Lower lobe of right lung (tissue), 2 donors: ENCODE measurements around the gene ACHE. TPM values are rescaled to one million over a fixed set of nuclear protein-coding genes. Genes with fewer than 3 reads are reported as not detected.
"Not testable (repeated sequence)": the region's sequence is repeated elsewhere in the genome, so short reads cannot be mapped to it uniquely, and the experiment has no call there.

Experiments used
- ATAC-seq, 2 donors: fragments of 200-7000 bp; cut with Tn5 transposase; one replicate each; pipeline ENCODE4 v1.9.1; 2020 to 2022; ENCODE audit warnings: mild to moderate bottlenecking in 2 of 2, moderate library complexity in 2 of 2
- DNase-seq: peaks from one replicate; pipeline ENCODE4 v3.0.0-alpha.2; 2020
- H3K27ac ChIP-seq: fragments of 200-600 bp; one replicate; pipeline ENCODE4 v1.8.0; 2022
- H3K27me3 ChIP-seq: fragments of 200-600 bp; one replicate; pipeline ENCODE4 v1.8.0; 2022; ENCODE audit warnings: low read depth
- H3K36me3 ChIP-seq: fragments of 200-600 bp; one replicate; pipeline ENCODE4 v1.8.0; 2022; ENCODE audit warnings: mild to moderate bottlenecking
- H3K4me1 ChIP-seq: fragments of 200-600 bp; one replicate; pipeline ENCODE4 v1.8.0; 2022
- H3K4me3 ChIP-seq: fragments of 200-600 bp; one replicate; pipeline ENCODE4 v1.8.0; 2022; ENCODE audit warnings: mild to moderate bottlenecking
- H3K9me3 ChIP-seq: fragments of 200-600 bp; one replicate; pipeline ENCODE4 v1.8.0; 2022
- intact Hi-C: fragments of 100-400 bp; cut with DNase I; formaldehyde crosslinking; loops from one replicate; pipeline ENCODE4 v1.11.0; 2022
- total RNA-seq: library from RNA; stranded (reverse); fragmentation: NEBNext Ultra II Directional; extraction: Animal tissue kit (Norgen Biotek cat#: 25700); gene quantifications from one replicate; pipeline ENCODE4 v1.2.1, GENCODE V29; 2021
- TF ChIP-seq, protein P1 (sequence below): fragments of 200-600 bp; IDR thresholded peaks from one replicate; pipeline ENCODE4 v1.8.0; 2022; ENCODE audit warnings: antibody characterized with exemption, mild to moderate bottlenecking
- donor health status: DM: no; HTN: yes; CAD: no; lungs with severe emphysema.

ACHE gene
- total RNA-seq, 1 donor from 2014 or later, result 0.97 TPM

DNA sequence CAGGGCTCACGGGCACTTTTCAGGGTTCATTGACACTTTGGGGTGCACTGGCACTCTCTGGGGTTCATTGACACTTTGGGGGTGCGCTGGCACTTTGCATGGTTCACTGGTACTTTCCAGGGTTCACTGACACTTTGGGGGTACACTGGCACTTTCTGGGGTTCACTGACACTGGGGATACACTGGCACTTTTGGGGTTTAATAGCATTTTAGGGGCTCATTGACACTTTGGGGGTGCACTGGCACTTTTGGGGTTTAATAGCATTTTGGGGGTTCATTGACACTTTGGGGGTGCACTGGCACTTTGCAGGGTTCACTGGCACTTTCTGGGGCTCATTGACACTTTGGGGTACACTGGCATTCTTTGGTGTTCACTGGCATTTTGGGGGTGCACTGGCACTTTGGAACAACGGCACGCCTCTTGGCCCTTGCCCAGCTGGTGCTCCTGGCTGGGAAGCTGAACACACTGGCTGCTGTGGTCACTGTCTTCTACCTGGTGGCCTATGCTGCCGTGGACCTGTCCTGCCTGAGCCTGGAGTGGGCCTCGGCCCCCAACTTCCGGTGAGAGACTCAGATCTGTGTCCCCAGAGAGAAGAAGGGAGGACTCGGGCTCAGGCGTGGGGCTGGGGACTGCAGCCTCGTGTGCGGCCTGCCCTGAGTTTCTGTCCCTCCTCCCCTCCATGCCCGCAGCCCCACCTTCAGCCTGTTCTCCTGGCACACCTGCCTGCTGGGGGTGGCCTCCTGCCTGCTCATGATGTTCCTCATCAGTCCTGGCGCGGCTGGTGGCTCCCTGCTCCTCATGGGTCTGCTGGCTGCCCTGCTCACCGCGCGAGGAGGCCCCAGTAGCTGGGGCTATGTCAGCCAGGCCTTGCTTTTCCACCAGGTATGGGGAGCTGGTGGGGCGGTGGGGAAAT, 34.7 kb downstream of the ACHE start:
- Histone ChIP-seq H3K4me3 (no peak overlapping the region), H3K9me3 (no peaks in the 10 kb centered on the region), H3K4me1 (peaks cover 15% of the 10 kb centered on the region), H3K27me3 (no peaks in the 10 kb centered on the region), H3K27ac (no peak overlapping the region), H3K36me3 (peaks cover 55% of the 10 kb centered on the region)
- TF ChIP-seq, protein P1, sequence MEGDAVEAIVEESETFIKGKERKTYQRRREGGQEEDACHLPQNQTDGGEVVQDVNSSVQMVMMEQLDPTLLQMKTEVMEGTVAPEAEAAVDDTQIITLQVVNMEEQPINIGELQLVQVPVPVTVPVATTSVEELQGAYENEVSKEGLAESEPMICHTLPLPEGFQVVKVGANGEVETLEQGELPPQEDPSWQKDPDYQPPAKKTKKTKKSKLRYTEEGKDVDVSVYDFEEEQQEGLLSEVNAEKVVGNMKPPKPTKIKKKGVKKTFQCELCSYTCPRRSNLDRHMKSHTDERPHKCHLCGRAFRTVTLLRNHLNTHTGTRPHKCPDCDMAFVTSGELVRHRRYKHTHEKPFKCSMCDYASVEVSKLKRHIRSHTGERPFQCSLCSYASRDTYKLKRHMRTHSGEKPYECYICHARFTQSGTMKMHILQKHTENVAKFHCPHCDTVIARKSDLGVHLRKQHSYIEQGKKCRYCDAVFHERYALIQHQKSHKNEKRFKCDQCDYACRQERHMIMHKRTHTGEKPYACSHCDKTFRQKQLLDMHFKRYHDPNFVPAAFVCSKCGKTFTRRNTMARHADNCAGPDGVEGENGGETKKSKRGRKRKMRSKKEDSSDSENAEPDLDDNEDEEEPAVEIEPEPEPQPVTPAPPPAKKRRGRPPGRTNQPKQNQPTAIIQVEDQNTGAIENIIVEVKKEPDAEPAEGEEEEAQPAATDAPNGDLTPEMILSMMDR, result no peak
- DNase-seq (no peak), ATAC-seq (no peak)
- intact Hi-C loops, result no loop called here

DNA sequence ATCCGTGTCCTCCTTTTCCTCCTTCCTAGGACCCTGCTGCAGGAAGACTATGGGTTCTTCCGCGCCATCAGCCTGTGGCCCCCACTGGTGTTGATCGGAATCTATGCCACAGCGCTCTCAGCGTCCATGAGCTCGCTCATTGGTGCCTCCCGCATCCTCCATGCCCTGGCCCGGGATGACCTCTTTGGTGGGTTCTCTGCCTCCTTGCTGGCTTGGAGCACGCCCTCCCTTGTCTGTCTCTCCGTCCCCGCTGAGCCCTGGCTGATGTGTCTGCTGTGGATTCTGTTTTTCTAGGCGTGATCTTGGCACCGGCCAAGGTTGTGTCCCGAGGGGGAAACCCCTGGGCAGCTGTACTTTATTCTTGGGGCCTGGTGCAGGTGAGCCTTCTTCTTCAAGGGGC, 35.8 kb downstream of the ACHE start:
- Histone ChIP-seq H3K4me3 (no peak overlapping the region), H3K27me3 (no peaks in the 10 kb centered on the region), H3K9me3 (no peaks in the 10 kb centered on the region), H3K27ac (no peak overlapping the region), H3K36me3 (peaks cover 64% of the 10 kb centered on the region), H3K4me1 (peaks cover 5% of the 10 kb centered on the region)
- DNase-seq (no peak), ATAC-seq (no peak)
- intact Hi-C loops, result no loop called here
- TF ChIP-seq, protein P1, result no peak

DNA sequence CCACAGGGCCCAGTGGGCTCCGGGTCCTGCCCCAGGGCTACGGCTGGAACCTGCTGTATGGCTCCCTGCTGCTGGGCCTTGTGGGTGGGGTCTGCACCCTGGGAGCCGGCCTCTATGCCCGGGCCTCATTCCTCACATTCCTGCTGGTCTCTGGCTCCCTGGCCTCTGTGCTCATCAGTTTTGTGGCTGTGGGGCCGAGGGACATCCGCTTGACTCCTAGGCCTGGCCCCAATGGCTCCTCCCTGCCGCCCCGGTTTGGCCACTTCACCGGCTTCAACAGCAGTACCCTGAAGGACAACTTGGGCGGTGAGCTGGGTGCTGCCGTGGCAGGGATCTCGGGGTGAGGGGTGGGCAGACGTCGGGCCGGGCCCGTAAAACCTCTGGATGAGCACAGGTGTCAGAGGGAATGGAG, 38.8 kb downstream of the ACHE start:
- intact Hi-C loops, result no loop called here
- Histone ChIP-seq H3K9me3 (no peaks in the 10 kb centered on the region), H3K36me3 (peaks cover 59% of the 10 kb centered on the region), H3K27me3 (no peaks in the 10 kb centered on the region), H3K27ac (no peak overlapping the region), H3K4me1 (peaks cover 18% of the 10 kb centered on the region), H3K4me3 (no peak overlapping the region)
- TF ChIP-seq, protein P1, result no peak
- no peak for DNase-seq
- ATAC-seq, result no peak

DNA sequence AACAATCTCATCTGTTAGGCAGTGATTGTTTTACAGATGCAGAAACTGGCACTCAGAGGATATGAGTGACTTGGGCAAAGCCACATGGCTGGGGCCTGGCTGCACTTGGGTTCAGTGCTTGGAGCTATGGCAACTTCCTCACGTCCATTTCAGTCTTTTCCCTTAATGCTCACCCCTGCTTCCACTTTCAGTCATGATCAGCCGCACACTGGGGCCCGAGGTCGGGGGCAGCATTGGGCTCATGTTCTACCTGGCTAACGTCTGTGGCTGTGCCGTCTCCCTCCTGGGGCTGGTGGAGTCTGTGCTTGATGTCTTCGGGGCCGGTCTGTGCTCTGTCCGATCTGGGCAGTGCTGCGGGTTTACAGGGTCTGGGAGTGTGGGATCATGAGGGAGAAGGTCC, 40.2 kb downstream of the ACHE start:
- Histone ChIP-seq H3K36me3 (peaks cover 46% of the 10 kb centered on the region), H3K4me3 (no peak overlapping the region), H3K27me3 (no peaks in the 10 kb centered on the region), H3K4me1 (peaks cover 22% of the 10 kb centered on the region), H3K27ac (no peak overlapping the region), H3K9me3 (no peaks in the 10 kb centered on the region)
- TF ChIP-seq, protein P1, result no peak
- DNase-seq (no peak), ATAC-seq (no peak)
- intact Hi-C loops, result no loop called here

DNA sequence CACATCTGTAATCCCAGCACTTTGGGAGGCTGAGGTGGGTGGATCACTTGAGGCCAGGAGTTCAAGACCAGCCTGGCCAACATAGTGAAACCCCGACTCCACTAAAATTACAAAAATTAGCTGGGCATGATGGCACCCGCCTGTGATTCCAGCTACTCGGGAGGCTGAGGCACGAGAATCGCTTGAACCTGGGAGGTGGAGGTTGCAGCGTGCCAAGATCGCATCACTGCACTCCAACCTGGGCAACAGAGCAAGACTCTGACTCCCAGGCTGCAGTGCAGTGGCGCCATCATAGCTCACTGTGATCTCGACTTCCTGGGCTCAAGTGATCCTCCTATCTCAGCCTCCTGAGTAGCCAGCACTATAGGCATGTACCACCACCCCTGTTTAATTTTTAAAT, 40.8 kb downstream of the ACHE start:
- H3K27me3 ChIP-seq, H3K4me3 ChIP-seq, H3K27ac ChIP-seq, intact Hi-C loops, H3K9me3 ChIP-seq, ATAC-seq, DNase-seq: not testable (repeated sequence)
- Histone ChIP-seq H3K36me3 (peaks cover 39% of the 10 kb centered on the region), H3K4me1 (peaks cover 22% of the 10 kb centered on the region)
